ENCODE results near the gene COPG1. TPM values are rescaled to one million over a fixed set of nuclear protein-coding genes. Genes with fewer than 3 reads are reported as not detected.

COPG1 gene
- total and polyA plus RNA-seq, 9 of the 15 experiments (the other 6 are each of a cell fraction or from before 2014, with no cell fraction given), result 40.3 to 105 (median 62.4) TPM

- H3K27ac ChIP-seq (ENCODE audit: extremely low read depth, low read depth, low read length), result no peak overlapping the region
- 33% methylated on average over 2 of the region's 2 CpGs for WGBS (ENCODE audit: insufficient coverage, low coverage, missing lambda C conversion rate)
- CTCF ChIA-PET (ENCODE audit: low intra/inter-chr PET ratio), result no interaction called here
- H3K79me2 ChIP-seq (ENCODE audit: control insufficient read depth, insufficient read depth, low read length), result peaks cover 17% of the 10 kb centered on the region
- BruUV-seq (replicated peaks), result no TSS peak
- peaks cover 5% of the 10 kb centered on the region; the same call in 1 of the 2 replicates for H4K20me1 ChIP-seq (replicated peaks; ENCODE audit: control insufficient read depth, insufficient read depth, low read length)
- FAIRE-seq (no peak), ATAC-seq (no peak), DNase-seq (ENCODE audit: extremely low read depth in 1 of 4, low spot score in 3 of 4) (no peak)
- no peak overlapping the region for H3K9ac ChIP-seq (ENCODE audit: insufficient read depth in 1 of 2, low read depth in 2 of 2, low read length in 2 of 2)
- intact Hi-C loops (cut with micrococcal nuclease), result no loop called here
- H3K4me1 ChIP-seq (replicated peaks in 1 of 2; ENCODE audit: control insufficient read depth in 2 of 2, insufficient read depth in 2 of 2, low read length in 2 of 2), result peaks cover 18 to 33% of the 10 kb centered on the region in 2 experiments; a peak in 4 of 5 replicates
- H3K27me3 ChIP-seq (ENCODE audit: control insufficient read depth in 2 of 2, insufficient read depth in 2 of 2, low read length in 2 of 2), result no peaks in the 10 kb centered on the region
- H3K4me2 ChIP-seq (ENCODE audit: insufficient read depth, low read length), result no peak overlapping the region
- H3K9me3 ChIP-seq (replicated peaks; ENCODE audit: control insufficient read depth, insufficient read depth, low read depth, low read length), result no peaks in the 10 kb centered on the region
- in situ Hi-C loops (cut with MboI), result no loop called here
- H3K36me3 ChIP-seq (ENCODE audit: control insufficient read depth, insufficient read depth, low read length), result no peaks in the 10 kb centered on the region
- no peak overlapping the region for H2AFZ ChIP-seq (ENCODE audit: low read depth, low read length)
- POLR2A ChIA-PET, result interaction anchor here (0.7 to 0.9 kb wide), 2 partner anchors 10 to 49 kb away, joined by 3 to 5 read pairs; no protein-coding TSS in a partner anchor
- no peaks in the 10 kb centered on the region for H3K9me1 ChIP-seq (ENCODE audit: control insufficient read depth, insufficient read depth, low read length)
- H3K4me3 ChIP-seq, result no peak overlapping the region
- TF ChIP-seq MYC (IDR thresholded peaks at IDR 0.05; ENCODE audit: low read depth, low read length) (no peak), MYC (CRISPR knock-in tag; IDR thresholded peaks at IDR 0.05; ENCODE audit: borderline replicate concordance, low read depth) (no peak), ZFP30 (CRISPR knock-in tag; IDR thresholded peaks at IDR 0.05; ENCODE audit: borderline replicate concordance) (no peak), E4F1 (CRISPR knock-in tag; IDR thresholded peaks at IDR 0.05; ENCODE audit: borderline replicate concordance) (no peak), ATF3 (IDR thresholded peaks at IDR 0.05) (no peak), ATF3 (CRISPR knock-in tag; conservative IDR thresholded peaks at IDR 0.05) (no peak), PML (IDR thresholded peaks at IDR 0.05; ENCODE audit: low read length) (no peak), POU5F1 (IDR thresholded peaks at IDR 0.05; ENCODE audit: borderline replicate concordance, low read depth, low read length, partially characterized antibody) (no peak), AFF1 (IDR thresholded peaks at IDR 0.05; ENCODE audit: low read depth in 1 of 2, partially characterized antibody in 2 of 2) (no peak), ZBTB26 (CRISPR knock-in tag; IDR thresholded peaks at IDR 0.05) (no peak), POLR2AphosphoS5 (IDR thresholded peaks at IDR 0.05; ENCODE audit: control insufficient read depth, insufficient read depth, low read depth, low read length) (no peak), SPI1 (IDR thresholded peaks at IDR 0.05; ENCODE audit: borderline replicate concordance, low read depth, low read length) (no peak), KAT2B (IDR thresholded peaks at IDR 0.05; ENCODE audit: low read depth, low read length) (no peak)
Observed at GRCh38 chr3:129312021-129312639, 62.7 kb downstream of the COPG1 start.

All from K562 (cell line).